Activated T-helper 17 cell treated with anti-CD3 and anti-CD28 coated beads, Interleukin-2, amount 50 U/mL, for 72 hours (primary cell): Measurements from ENCODE around the gene STRIP1. TPM values are rescaled to one million over a fixed set of nuclear protein-coding genes. Genes with fewer than 3 reads are reported as not detected.

ENCODE experiments used
- ATAC-seq: fragments of 150-1000 bp; cut with Tn5 transposase; replicated peaks from 2 replicates; pipeline ENCODE4 v1.10.0; 2021; ENCODE audit warnings: mild to moderate bottlenecking, moderate library complexity
- H3K27ac Mint-ChIP-seq: one replicate; pipeline ENCODE4 v1.8.0; 2022; ENCODE audit warnings: mixed read lengths
- H3K27me3 Mint-ChIP-seq: one replicate; pipeline ENCODE4 v1.8.0; 2022; ENCODE audit warnings: mixed read lengths
- H3K36me3 Mint-ChIP-seq: one replicate; pipeline ENCODE4 v1.8.0; 2022; ENCODE audit warnings: low read depth, mild to moderate bottlenecking, mixed read lengths
- H3K4me1 Mint-ChIP-seq: one replicate; pipeline ENCODE4 v1.8.0; 2022; ENCODE audit warnings: mixed read lengths
- H3K4me3 Mint-ChIP-seq: one replicate; pipeline ENCODE4 v1.8.0; 2022; ENCODE audit warnings: mild to moderate bottlenecking, mixed read lengths
- H3K9me3 Mint-ChIP-seq: one replicate; pipeline ENCODE4 v1.8.0; 2022; ENCODE audit warnings: mixed read lengths
- total RNA-seq, 2 donors: library from RNA; stranded (reverse); gene quantifications; one replicate each; pipeline ENCODE4 v1.2.3, GENCODE V29; 2022

STRIP1 gene
- total RNA-seq, 2 donors from 2014 or later = 21.4 to 31.1 TPM

DNA sequence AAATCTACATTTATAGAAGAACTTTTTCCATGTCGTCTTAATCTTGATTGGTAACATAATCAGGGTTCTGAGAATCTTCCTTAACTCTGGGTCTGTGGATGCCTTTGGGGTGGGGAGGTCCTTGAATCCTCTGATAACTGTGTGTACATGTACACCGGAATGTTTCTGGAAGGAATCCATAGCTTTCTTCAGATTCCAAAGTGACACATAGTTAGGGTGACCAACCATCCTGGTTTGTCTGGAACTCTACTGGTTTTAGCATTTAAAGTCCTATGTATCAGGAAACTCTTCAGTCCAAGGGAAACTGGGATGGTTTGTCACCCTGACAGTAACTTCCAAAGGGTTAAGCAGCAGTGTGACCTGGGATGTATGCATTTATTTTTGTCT, 16.8 kb downstream of the STRIP1 start:
- Mint-ChIP-seq H3K4me1 (no peaks in the 10 kb centered on the region), H3K36me3 (peaks cover 100% of the 10 kb centered on the region), H3K4me3 (no peak overlapping the region), H3K27me3 (no peaks in the 10 kb centered on the region), H3K27ac (no peak overlapping the region), H3K9me3 (no peaks in the 10 kb centered on the region)
- no peak for ATAC-seq

DNA sequence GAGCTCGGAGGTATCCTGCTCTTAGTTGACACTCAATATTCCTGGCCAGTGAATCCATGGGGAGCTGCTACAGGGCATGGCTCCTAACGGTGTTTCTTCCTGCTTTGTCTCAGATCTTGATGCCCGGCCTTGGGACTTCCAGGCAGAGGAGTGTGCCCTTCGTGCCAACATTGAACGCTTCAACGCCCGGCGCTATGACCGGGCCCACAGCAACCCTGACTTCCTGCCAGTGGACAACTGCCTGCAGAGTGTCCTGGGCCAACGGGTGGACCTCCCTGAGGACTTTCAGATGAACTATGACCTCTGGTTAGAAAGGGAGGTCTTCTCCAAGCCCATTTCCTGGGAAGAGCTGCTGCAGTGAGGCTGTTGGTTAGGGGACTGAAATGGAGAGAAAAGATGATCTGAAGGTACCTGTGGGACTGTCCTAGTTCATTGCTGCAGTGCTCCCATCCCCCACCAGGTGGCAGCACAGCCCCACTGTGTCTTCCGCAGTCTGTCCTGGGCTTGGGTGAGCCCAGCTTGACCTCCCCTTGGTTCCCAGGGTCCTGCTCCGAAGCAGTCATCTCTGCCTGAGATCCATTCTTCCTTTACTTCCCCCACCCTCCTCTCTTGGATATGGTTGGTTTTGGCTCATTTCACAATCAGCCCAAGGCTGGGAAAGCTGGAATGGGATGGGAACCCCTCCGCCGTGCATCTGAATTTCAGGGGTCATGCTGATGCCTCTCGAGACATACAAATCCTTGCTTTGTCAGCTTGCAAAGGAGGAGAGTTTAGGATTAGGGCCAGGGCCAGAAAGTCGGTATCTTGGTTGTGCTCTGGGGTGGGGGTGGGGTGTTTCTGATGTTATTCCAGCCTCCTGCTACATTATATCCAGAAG, 19.4 kb downstream of the STRIP1 start:
- H3K27me3 Mint-ChIP-seq = no peaks in the 10 kb centered on the region
- no peaks in the 10 kb centered on the region for H3K9me3 Mint-ChIP-seq
- no peak overlapping the region for H3K27ac Mint-ChIP-seq
- ATAC-seq = peak; percentile 82
- no peaks in the 10 kb centered on the region for H3K4me1 Mint-ChIP-seq
- H3K36me3 Mint-ChIP-seq = peaks cover 97% of the 10 kb centered on the region
- no peak overlapping the region for H3K4me3 Mint-ChIP-seq

DNA sequence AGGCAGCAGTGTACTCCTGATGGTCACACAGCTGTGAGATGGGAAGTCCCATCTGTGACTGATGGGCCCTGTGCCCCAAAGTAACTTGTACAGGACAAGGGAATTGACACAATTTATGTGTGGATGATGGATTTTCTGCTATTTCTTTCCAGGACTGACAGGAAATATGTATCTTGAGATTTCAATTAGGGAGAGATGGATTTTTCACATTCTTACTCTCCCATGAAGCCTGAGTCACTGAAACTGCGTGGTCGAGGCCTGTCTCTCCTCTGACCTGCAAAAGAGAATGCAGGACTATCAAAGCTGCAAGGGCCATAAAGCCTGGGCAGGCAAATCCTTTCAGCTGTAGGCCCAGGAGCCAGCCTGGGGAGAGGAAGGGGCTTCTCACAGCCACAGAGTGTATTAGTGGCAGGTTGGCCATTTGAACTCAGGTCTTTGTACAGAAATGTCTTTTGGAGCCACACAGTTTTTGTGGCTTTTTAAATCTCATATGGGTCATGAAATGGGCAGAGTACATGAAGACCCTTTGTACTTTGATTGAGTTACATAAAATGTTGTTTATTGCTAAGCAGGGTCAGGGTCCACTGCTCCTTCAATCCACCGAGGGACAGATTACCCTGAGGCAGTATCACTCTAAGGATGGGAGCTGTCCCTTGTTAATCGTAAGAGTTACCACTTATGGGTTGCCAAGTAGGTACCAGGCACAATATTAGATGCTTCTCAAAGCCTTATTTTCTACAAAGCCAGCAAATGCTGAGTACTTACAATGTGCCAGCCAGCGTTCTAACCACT, 21.3 kb downstream of the STRIP1 start:
- Mint-ChIP-seq H3K27ac (no peak overlapping the region), H3K27me3 (no peaks in the 10 kb centered on the region), H3K4me3 (no peak overlapping the region), H3K4me1 (peaks cover 4% of the 10 kb centered on the region), H3K36me3 (peaks cover 92% of the 10 kb centered on the region), H3K9me3 (no peaks in the 10 kb centered on the region)
- ATAC-seq = no peak

DNA sequence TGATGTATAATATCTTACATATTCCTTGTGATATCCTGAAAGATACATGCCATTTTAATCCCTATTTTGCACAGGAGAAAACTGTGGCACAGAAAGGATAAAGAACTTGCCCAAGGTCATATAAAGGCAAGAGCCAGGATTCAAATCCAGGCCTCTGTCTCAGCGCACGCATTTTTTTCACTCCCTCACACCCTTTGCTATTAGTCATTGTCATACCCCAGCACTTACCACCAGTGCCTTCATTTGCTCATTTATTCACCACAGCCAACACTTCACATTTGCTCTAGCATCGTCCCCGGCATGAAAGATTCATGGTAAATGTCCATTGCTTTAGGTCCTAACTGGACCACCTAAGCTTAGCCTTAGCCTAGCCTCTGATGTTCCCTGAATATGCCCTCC, 21.9 kb downstream of the STRIP1 start:
- no peaks in the 10 kb centered on the region for H3K27me3 Mint-ChIP-seq
- ATAC-seq = no peak
- H3K4me1 Mint-ChIP-seq = peaks cover 4% of the 10 kb centered on the region
- H3K4me3 Mint-ChIP-seq = no peak overlapping the region
- H3K36me3 Mint-ChIP-seq = peaks cover 86% of the 10 kb centered on the region
- no peaks in the 10 kb centered on the region for H3K9me3 Mint-ChIP-seq
- H3K27ac Mint-ChIP-seq = no peak overlapping the region

DNA sequence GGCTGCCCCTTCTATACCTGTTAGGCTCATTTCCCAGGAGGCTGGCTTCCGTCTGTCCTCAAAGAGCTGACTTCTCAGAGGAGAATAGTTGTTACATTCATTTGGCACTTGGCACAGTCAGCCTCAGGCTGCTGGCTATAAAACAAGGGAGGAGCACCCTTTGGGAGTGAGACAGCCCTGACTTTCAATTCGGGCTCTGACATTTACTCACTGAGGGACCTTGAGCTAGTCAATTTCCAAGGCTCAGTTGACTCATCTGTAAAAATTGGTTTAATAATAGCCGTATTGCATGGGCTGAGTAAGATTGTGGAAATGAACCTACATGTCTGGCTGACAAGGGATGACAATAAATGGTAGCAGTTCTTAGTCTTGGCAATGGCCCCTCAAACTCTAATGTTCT, 22.4 kb downstream of the STRIP1 start:
- ATAC-seq = no peak
- Mint-ChIP-seq H3K27me3 (no peaks in the 10 kb centered on the region), H3K4me1 (peaks cover 4% of the 10 kb centered on the region), H3K27ac (no peak overlapping the region), H3K4me3 (no peak overlapping the region), H3K36me3 (peaks cover 81% of the 10 kb centered on the region), H3K9me3 (no peaks in the 10 kb centered on the region)

DNA sequence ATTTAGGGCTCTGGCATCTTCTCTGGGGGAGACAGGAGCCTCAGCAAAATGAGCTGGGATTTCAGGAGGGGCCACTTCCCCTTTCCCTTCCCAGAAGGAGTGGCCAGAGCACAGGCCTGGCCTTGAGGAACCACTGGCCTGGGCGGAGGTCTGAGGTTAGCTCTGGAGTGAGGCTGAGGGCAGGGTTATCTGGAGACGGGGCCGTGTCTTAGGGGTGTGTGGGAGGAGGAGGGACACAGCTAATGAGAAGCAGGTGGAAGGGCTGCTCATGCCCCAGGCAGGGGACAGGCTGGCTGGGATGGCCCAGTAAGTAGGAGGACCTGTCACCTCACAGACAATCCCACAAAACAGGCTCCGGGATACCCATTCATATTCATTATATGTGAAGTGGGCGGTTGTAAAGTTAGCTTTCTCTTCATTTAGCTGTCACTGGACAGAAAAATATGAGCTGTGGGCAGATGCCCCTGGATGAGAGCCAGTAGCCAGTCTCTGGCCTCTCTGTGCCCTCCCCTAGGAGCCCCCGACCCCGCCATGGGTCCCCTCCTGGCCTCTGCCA, 23.6 kb downstream of the STRIP1 start:
- peak overlapping the region; percentile 42 for H3K27ac Mint-ChIP-seq
- H3K4me1 Mint-ChIP-seq = peaks cover 4% of the 10 kb centered on the region
- no peak for ATAC-seq
- H3K9me3 Mint-ChIP-seq = no peaks in the 10 kb centered on the region
- H3K27me3 Mint-ChIP-seq = no peaks in the 10 kb centered on the region
- H3K36me3 Mint-ChIP-seq = peaks cover 68% of the 10 kb centered on the region
- no peak overlapping the region for H3K4me3 Mint-ChIP-seq

DNA sequence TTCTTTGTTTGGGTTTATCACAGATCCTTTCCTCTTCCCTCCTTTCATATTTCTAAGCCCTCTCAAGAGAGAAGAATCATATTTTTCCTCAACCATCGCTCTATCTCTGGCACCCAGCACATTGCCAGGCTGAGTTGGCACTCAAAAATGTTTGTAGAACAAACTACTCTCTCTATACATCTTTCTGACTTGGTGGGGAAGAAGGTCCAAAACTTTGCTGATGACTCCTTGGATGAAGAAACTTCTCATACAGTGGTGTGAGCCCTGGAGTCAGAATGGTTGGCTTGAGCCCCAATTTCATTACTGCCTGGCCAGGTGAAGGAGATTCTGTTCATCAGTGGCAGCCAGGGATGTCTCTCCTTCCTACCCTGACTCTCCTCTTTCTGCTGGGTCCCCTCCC, 24.2 kb downstream of the STRIP1 start:
- Mint-ChIP-seq H3K36me3 (peaks cover 63% of the 10 kb centered on the region), H3K4me3 (no peak overlapping the region), H3K9me3 (no peaks in the 10 kb centered on the region), H3K4me1 (peaks cover 4% of the 10 kb centered on the region), H3K27me3 (no peaks in the 10 kb centered on the region), H3K27ac (peak overlapping the region; percentile 42)
- no peak for ATAC-seq

DNA sequence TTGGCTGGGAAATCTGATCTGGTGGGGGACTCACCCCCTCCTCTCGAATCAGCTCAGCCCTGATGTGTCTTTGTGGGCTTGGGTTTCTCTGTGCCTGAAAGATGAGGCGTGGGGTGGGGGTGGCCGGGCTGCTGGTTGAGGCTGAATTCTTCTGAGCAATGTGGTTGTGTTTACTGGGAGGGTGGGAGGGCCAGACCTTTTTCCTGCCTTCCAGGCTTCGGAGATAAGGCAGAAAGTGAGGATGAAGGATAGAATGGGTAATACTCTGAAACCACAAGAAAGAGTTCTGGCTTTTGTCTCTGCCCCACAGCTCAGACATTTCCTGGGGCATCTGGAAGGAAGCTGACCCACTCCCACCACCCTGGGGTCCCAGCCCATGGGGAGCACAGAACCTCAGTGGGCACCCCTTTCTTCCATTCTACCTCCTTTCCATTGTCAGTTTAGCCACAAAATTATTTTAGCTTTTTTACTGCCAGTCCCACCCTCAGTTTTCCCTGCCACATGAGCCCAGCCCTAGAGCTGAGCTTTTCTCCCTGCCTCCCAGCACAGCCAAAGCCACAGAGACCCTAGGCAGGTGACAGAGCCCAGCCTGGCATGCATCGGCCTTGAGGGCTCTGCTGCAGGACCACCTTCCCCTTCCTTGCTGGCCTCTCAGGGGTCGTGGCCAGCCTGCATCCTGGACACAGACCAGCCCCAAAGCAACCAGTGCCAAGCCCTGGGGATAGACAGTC, 24.9 kb downstream of the STRIP1 start:
- H3K9me3 Mint-ChIP-seq = no peaks in the 10 kb centered on the region
- H3K27me3 Mint-ChIP-seq = no peaks in the 10 kb centered on the region
- H3K4me1 Mint-ChIP-seq = peaks cover 4% of the 10 kb centered on the region
- no peak overlapping the region for H3K27ac Mint-ChIP-seq
- H3K4me3 Mint-ChIP-seq = no peak overlapping the region
- H3K36me3 Mint-ChIP-seq = peaks cover 56% of the 10 kb centered on the region
- no peak for ATAC-seq

DNA sequence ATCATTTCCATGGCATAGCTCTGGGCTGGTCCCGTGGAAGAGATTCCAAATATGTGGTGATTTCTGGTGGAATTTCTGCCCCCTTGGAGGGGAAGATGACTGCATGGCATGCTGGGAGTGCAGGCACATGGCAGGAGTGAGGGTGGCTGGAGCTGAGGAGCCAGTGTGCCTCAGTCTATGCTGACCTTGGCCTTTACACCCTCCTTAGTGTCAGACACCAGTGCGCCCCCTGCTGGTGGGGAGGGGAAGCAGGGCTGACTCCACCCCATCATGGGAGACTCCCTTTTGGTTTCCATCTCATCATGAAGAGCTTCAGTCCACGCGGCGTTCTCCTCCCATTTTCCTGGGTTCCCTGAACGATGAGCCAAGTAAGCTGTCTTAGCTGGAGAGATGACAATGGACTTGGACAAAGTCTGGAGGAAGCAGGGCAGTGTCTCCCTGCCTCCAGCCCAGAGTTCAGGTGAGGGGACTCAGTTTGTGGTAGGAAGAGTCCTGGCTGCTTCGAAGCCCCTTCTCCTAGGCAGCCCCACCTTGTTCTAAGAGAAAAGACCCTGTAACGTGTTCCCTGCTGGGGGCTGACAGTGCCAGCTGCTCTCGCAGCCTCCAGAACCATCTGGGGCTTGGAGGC, 25.7 kb downstream of the STRIP1 start:
- Mint-ChIP-seq H3K9me3 (no peaks in the 10 kb centered on the region), H3K36me3 (peaks cover 47% of the 10 kb centered on the region), H3K4me3 (no peak overlapping the region), H3K27ac (peak overlapping the region; percentile 7), H3K4me1 (peaks cover 4% of the 10 kb centered on the region), H3K27me3 (no peaks in the 10 kb centered on the region)
- ATAC-seq = peak; percentile 86

DNA sequence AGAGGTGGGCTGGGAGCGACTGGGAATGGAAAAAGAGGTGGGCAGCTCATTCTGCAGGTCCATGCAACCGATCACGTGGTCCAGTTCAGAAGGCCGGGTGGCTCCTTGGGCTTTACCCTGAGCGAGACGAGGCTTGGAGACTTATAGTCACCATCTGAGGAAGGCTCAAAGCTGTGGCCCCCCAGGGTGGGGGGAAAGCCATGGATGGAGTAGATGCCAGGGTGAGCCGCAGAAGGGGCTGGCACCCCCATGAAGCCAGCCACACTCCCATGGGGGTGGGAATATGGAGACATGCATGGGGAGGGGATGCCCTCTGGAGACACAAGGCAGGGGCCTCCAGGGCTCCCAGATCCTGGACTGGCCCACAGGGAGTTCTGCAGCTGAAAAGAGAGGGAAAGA, 26.2 kb downstream of the STRIP1 start:
- no peak overlapping the region for H3K27ac Mint-ChIP-seq
- H3K4me1 Mint-ChIP-seq = peaks cover 4% of the 10 kb centered on the region
- H3K36me3 Mint-ChIP-seq = peaks cover 42% of the 10 kb centered on the region
- H3K4me3 Mint-ChIP-seq = no peak overlapping the region
- no peak for ATAC-seq
- H3K27me3 Mint-ChIP-seq = no peaks in the 10 kb centered on the region
- no peaks in the 10 kb centered on the region for H3K9me3 Mint-ChIP-seq

DNA sequence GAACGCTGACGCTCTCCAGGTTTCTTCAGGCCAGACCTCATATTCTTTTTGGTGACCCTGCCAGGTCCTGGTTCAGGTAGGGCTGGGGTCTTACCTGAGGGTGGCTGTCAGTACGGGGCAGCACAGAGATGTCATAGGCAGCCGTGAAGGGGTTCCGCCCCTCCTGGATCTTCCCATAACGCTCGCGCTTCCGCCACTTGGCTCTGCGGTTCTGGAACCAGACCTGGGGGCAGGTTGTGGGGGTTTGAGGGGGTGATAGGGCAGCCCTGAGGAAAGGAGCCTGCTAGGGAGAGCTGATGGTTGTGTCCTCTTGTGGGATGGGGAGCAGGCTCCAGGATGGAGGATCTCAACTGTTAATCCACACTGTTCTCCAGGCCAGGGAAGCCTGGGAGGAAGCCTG, 26.9 kb downstream of the STRIP1 start:
- H3K36me3 Mint-ChIP-seq = peaks cover 35% of the 10 kb centered on the region

DNA sequence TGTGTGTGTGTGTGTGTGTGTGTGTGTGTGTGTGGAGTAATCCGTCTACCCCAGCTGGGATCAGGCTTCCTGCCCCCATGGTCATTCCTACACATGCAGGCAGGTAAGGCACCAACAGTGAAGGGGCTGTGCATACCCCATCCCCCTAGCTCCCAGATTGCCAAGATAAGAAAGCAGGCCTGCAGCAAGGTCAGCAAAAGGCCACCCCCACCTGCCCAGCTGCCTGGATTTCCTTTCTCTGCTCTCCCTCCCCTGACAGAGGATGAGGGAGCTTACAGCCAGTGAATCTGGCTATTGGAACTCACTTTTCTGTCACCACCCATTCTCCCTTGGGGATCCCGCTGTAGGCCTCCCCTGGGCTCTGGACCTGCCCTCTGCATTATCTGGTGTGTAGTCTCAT, 28.2 kb downstream of the STRIP1 start:
- no peaks in the 10 kb centered on the region for H3K9me3 Mint-ChIP-seq
- no peak overlapping the region for H3K27ac Mint-ChIP-seq
- no peak overlapping the region for H3K4me3 Mint-ChIP-seq
- H3K4me1 Mint-ChIP-seq = peaks cover 4% of the 10 kb centered on the region
- peaks cover 11% of the 10 kb centered on the region for H3K27me3 Mint-ChIP-seq
- peaks cover 23% of the 10 kb centered on the region for H3K36me3 Mint-ChIP-seq
- ATAC-seq = no peak

More for the DNA sequence above, 26.9 kb downstream of the STRIP1 start:
- H3K4me1 Mint-ChIP-seq = peaks cover 4% of the 10 kb centered on the region
- H3K27ac Mint-ChIP-seq = no peak overlapping the region
- no peaks in the 10 kb centered on the region for H3K9me3 Mint-ChIP-seq
- peaks cover 3% of the 10 kb centered on the region for H3K27me3 Mint-ChIP-seq
- H3K4me3 Mint-ChIP-seq = no peak overlapping the region
- no peak for ATAC-seq

DNA sequence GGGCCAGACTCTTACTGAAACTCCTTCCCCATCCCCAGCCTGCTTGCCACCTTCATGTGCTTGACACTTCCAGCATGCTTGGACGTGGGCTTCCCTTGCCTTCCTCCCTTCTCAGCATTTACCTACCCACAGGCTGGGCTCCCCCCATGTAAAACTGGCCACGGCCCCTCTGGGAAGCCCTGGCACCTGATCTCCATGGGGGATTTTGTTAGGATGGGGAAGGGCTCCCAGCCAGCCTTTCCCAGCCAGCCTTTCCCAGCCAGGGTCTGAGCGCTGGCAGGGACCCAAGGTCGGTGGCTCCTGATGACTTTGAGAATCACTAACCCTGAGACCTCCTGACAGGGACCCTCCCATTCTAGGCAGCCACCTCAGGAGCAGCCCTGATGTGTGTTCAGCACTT, 29.4 kb downstream of the STRIP1 start:
- H3K4me3 Mint-ChIP-seq = no peak overlapping the region
- ATAC-seq = no peak
- peaks cover 20% of the 10 kb centered on the region for H3K36me3 Mint-ChIP-seq
- no peaks in the 10 kb centered on the region for H3K9me3 Mint-ChIP-seq
- H3K27ac Mint-ChIP-seq = no peak overlapping the region
- peaks cover 17% of the 10 kb centered on the region for H3K27me3 Mint-ChIP-seq
- H3K4me1 Mint-ChIP-seq = peaks cover 10% of the 10 kb centered on the region
